K562 (cell line): ENCODE results near the gene GMPR.
A peak's percentile ranks its signal among the peaks of the same experiment; 100 is the strongest.

Experiments
- TBP ChIP-seq: optimal IDR thresholded peaks from 2 replicates; pipeline ENCODE3; 2011; ENCODE audit warnings: low read depth, low read length, improper control_type of control experiment
- TF ChIP-seq, protein P1 (sequence below): conservative IDR thresholded peaks from 2 replicates; pipeline ENCODE4 v1.6.1; 2011; ENCODE audit warnings: low read depth, mild to moderate bottlenecking, low read length; ENCODE audit not compliant: control insufficient read depth

GRCh38 chr6:16332175-16332542 lies 93.8 kb downstream of the GMPR start:
- TF ChIP-seq, protein P1, sequence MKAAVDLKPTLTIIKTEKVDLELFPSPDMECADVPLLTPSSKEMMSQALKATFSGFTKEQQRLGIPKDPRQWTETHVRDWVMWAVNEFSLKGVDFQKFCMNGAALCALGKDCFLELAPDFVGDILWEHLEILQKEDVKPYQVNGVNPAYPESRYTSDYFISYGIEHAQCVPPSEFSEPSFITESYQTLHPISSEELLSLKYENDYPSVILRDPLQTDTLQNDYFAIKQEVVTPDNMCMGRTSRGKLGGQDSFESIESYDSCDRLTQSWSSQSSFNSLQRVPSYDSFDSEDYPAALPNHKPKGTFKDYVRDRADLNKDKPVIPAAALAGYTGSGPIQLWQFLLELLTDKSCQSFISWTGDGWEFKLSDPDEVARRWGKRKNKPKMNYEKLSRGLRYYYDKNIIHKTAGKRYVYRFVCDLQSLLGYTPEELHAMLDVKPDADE, result no peak
- peak; percentile 16 for TF ChIP-seq TBP
